Body of pancreas (tissue), 4 donors: ENCODE measurements around the gene CSGALNACT2.

Source experiments
- POLR2A ChIP-seq, 3 donors: fragments of 450-650 bp; IDR thresholded peaks; one replicate each; pipeline ENCODE4 v1.6.1; 2016; ENCODE audit warnings: antibody characterized with exemption in 3 of 3, mild to moderate bottlenecking in 2 of 3
- TF ChIP-seq, protein P1 (sequence below), 7 experiments: fragments of 450-650 bp in 4 of 7; fragments of 200-600 bp in 3 of 7; sonication (generic) in 3 of 7; IDR thresholded peaks; one replicate each; pipeline ENCODE4 v1.5.1; 2016 to 2019; ENCODE audit warnings: antibody characterized with exemption in 7 of 7

DNA sequence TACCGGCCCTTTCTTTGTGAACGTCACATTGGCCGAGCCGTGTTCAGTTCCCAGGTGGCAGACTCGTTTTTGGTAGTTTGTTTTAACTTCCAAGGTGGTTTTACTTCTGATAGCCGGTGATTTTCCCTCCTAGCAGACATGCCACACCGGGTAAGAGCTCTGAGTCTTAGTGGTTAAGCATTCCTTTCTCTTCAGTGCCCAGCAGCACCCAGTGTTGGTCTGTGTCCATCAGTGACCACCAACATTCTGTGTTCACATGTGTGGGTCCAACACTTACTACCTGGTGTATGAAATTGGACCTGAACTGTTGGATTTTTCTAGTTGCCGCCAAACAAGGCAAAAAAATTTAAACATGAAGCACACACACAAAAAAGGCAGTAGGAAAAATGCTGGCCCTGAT, 9.9 kb upstream of the CSGALNACT2 start:
- TF ChIP-seq, protein P1, sequence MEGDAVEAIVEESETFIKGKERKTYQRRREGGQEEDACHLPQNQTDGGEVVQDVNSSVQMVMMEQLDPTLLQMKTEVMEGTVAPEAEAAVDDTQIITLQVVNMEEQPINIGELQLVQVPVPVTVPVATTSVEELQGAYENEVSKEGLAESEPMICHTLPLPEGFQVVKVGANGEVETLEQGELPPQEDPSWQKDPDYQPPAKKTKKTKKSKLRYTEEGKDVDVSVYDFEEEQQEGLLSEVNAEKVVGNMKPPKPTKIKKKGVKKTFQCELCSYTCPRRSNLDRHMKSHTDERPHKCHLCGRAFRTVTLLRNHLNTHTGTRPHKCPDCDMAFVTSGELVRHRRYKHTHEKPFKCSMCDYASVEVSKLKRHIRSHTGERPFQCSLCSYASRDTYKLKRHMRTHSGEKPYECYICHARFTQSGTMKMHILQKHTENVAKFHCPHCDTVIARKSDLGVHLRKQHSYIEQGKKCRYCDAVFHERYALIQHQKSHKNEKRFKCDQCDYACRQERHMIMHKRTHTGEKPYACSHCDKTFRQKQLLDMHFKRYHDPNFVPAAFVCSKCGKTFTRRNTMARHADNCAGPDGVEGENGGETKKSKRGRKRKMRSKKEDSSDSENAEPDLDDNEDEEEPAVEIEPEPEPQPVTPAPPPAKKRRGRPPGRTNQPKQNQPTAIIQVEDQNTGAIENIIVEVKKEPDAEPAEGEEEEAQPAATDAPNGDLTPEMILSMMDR (IDR thresholded peaks at IDR 0.05) = no peak
- TF ChIP-seq POLR2A (IDR thresholded peaks at IDR 0.05) = no peak
